ENCODE data around the gene CAMK4. TPM values are rescaled to one million over a fixed set of nuclear protein-coding genes. Genes with fewer than 3 reads are reported as not detected.
"Not testable (repeated sequence)": the region's sequence is repeated elsewhere in the genome, so short reads cannot be mapped to it uniquely, and the experiment has no call there.

The CAMK4 gene
- total and polyA plus RNA-seq, 2 donors (not counting 3 experiments of a cell fraction or from before 2014, with no cell fraction given), result 2.2 to 5.4 TPM

DNA sequence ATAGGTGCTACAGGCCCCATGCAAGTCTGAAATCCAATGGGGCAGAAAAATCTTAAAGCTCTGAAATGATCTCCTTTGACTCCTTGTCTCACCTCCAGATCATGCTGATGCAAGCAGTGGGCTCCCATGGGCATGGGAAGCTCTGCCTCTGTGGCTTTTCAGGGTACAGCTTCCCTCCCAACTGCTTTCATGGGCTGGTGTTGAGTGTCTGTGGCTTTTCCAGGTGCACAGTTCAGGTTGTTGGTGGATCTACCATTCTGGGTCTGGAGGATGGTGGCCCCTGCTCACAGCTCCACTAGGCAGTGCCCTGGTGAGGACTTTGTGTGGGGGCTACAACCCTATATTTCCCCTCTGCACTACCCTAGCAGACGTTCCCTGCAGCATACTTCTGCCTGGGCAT is 184.6 kb downstream of the CAMK4 start:
- H3K4me1 ChIP-seq (ENCODE audit: control insufficient read depth, extremely low read depth, insufficient read depth, low read length), result peaks cover 7% of the 10 kb centered on the region
- intact Hi-C loops (cut with micrococcal nuclease) (no loop called here), dilution Hi-C loops (cut with MboI; ENCODE audit: extremely low pct_ligation_motif_present, low sequenced_read_pairs) (no loop called here)
- no peaks in the 10 kb centered on the region for H3K36me3 ChIP-seq (ENCODE audit: control insufficient read depth in 2 of 2, extremely low read depth in 1 of 2, insufficient read depth in 2 of 2, low read length in 2 of 2)
- no peaks in the 10 kb centered on the region for H3K9me3 ChIP-seq (replicated peaks; ENCODE audit: control insufficient read depth, insufficient read depth, low read length)
- H3K4me3 ChIP-seq (replicated peaks in 1 of 3; ENCODE audit: insufficient read depth in 1 of 3, low read depth in 1 of 3, low read length in 3 of 3), result no peak overlapping the region
- no peak overlapping the region for H2AFZ ChIP-seq (ENCODE audit: low read depth, low read length)
- no peak for DNase-seq (ENCODE audit: low read depth, low spot score)
- no peak overlapping the region for H3K27ac ChIP-seq (ENCODE audit: insufficient read depth, low read depth, low read length)
- H3K79me2 ChIP-seq (ENCODE audit: control insufficient read depth, insufficient read depth, low read length), result no peaks in the 10 kb centered on the region
- no peaks in the 10 kb centered on the region for H3K27me3 ChIP-seq (ENCODE audit: control insufficient read depth in 2 of 2, insufficient read depth in 2 of 2, low read length in 2 of 2)
- H3K9ac ChIP-seq (replicated peaks; ENCODE audit: extremely low read depth, insufficient read depth, low read length), result no peak overlapping the region
- BruUV-seq (replicated peaks), result no TSS peak
- ChIA-PET CTCF (no interaction called here), POLR2A (no interaction called here)
- H4K20me1 ChIP-seq (replicated peaks; ENCODE audit: control insufficient read depth, extremely low read depth, insufficient read depth, low read length), result no peaks in the 10 kb centered on the region
- no peaks in the 10 kb centered on the region for H3K9me1 ChIP-seq (replicated peaks; ENCODE audit: control insufficient read depth, extremely low read depth, insufficient read depth, low read length)
- no peak overlapping the region for H3K4me2 ChIP-seq (ENCODE audit: insufficient read depth, low read length)
- TF ChIP-seq GATA2 (IDR thresholded peaks at IDR 0.05; ENCODE audit: insufficient read depth, insufficient read length, low read depth, low read length) (no peak), POLR2AphosphoS5 (IDR thresholded peaks at IDR 0.05; ENCODE audit: insufficient read depth, low read depth, low read length) (no peak), POLR2A (IDR thresholded peaks at IDR 0.05; ENCODE audit: low read depth, low read length) (no peak), EZH2 (IDR thresholded peaks at IDR 0.05; ENCODE audit: borderline replicate concordance, low read depth, low read length, severe bottlenecking) (no peak)
- TF ChIP-seq, protein P1, sequence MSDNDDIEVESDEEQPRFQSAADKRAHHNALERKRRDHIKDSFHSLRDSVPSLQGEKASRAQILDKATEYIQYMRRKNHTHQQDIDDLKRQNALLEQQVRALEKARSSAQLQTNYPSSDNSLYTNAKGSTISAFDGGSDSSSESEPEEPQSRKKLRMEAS (IDR thresholded peaks at IDR 0.05; ENCODE audit: insufficient read depth, insufficient read length), result no peak
- FAIRE-seq, result no peak

DNA sequence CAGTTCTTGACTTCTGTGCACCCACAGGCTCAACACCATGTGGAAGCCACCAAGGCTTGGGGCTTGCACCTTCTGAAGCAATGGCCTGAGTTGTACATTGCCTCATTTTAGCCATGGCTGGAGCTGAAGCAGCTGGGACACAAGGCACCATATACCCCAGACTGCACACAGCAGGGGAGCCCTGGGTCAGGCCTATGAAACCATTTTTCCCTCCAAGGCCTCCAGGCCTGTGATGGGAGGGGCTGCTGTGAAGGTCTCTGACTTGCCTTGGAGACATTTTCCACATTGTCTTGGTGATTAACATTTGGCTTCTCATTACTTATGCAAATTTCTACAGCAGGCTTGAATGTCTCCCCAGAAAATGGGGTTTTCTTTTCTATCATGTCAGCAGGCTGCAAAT is 185.1 kb downstream of the CAMK4 start:
- FAIRE-seq; H3K9ac ChIP-seq (replicated peaks; ENCODE audit: extremely low read depth, insufficient read depth, low read length); DNase-seq (ENCODE audit: low read depth, low spot score); H2AFZ ChIP-seq (ENCODE audit: low read depth, low read length); H3K9me1 ChIP-seq (replicated peaks; ENCODE audit: control insufficient read depth, extremely low read depth, insufficient read depth, low read length); dilution Hi-C loops (cut with MboI; ENCODE audit: extremely low pct_ligation_motif_present, low sequenced_read_pairs); H3K4me3 ChIP-seq (replicated peaks in 1 of 3; ENCODE audit: insufficient read depth in 1 of 3, low read depth in 1 of 3, low read length in 3 of 3); H3K4me1 ChIP-seq (ENCODE audit: control insufficient read depth, extremely low read depth, insufficient read depth, low read length); POLR2A ChIA-PET; H3K36me3 ChIP-seq (ENCODE audit: control insufficient read depth in 2 of 2, extremely low read depth in 1 of 2, insufficient read depth in 2 of 2, low read length in 2 of 2); H3K79me2 ChIP-seq (ENCODE audit: control insufficient read depth, insufficient read depth, low read length); H3K27ac ChIP-seq (ENCODE audit: insufficient read depth, low read depth, low read length); H3K9me3 ChIP-seq (replicated peaks; ENCODE audit: control insufficient read depth, insufficient read depth, low read length); intact Hi-C loops (cut with micrococcal nuclease); CTCF ChIA-PET; BruUV-seq (replicated peaks); H3K4me2 ChIP-seq (ENCODE audit: insufficient read depth, low read length); H3K27me3 ChIP-seq (ENCODE audit: control insufficient read depth in 2 of 2, insufficient read depth in 2 of 2, low read length in 2 of 2); H4K20me1 ChIP-seq (replicated peaks; ENCODE audit: control insufficient read depth, extremely low read depth, insufficient read depth, low read length): not testable (repeated sequence)

DNA sequence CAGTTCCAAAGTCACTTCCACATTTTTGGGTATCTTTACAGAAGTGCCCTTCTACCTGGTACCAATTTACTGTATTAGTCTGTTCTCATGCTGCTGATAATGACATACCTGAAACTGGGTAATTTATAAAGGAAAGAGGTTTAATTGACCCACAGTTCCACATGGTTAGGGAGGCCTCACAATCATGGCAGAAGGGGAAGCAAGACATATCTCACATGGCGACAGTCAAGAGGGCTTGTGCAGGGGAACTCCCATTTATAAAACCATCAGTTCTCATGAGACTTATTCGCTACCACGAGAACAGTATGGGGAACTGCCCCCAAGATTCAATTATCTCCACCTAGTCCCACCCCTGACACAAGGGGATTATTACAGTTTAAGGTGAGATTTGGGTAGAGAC is 185.9 kb downstream of the CAMK4 start:
- H4K20me1 ChIP-seq (replicated peaks; ENCODE audit: control insufficient read depth, extremely low read depth, insufficient read depth, low read length); H2AFZ ChIP-seq (ENCODE audit: low read depth, low read length); intact Hi-C loops (cut with micrococcal nuclease); BruUV-seq (replicated peaks); H3K9me3 ChIP-seq (replicated peaks; ENCODE audit: control insufficient read depth, insufficient read depth, low read length); POLR2A ChIA-PET; CTCF ChIA-PET; FAIRE-seq; H3K4me2 ChIP-seq (ENCODE audit: insufficient read depth, low read length); H3K27me3 ChIP-seq (ENCODE audit: control insufficient read depth in 2 of 2, insufficient read depth in 2 of 2, low read length in 2 of 2); H3K9ac ChIP-seq (replicated peaks; ENCODE audit: extremely low read depth, insufficient read depth, low read length); H3K36me3 ChIP-seq (ENCODE audit: control insufficient read depth in 2 of 2, extremely low read depth in 1 of 2, insufficient read depth in 2 of 2, low read length in 2 of 2); H3K79me2 ChIP-seq (ENCODE audit: control insufficient read depth, insufficient read depth, low read length); H3K9me1 ChIP-seq (replicated peaks; ENCODE audit: control insufficient read depth, extremely low read depth, insufficient read depth, low read length); H3K27ac ChIP-seq (ENCODE audit: insufficient read depth, low read depth, low read length); dilution Hi-C loops (cut with MboI; ENCODE audit: extremely low pct_ligation_motif_present, low sequenced_read_pairs); H3K4me3 ChIP-seq (replicated peaks in 1 of 3; ENCODE audit: insufficient read depth in 1 of 3, low read depth in 1 of 3, low read length in 3 of 3); DNase-seq (ENCODE audit: low read depth, low spot score); H3K4me1 ChIP-seq (ENCODE audit: control insufficient read depth, extremely low read depth, insufficient read depth, low read length): not testable (repeated sequence)
